Vagina (tissue), 2 donors: ENCODE data around the gene AZU1.

ENCODE experiments used
- CTCF ChIP-seq, 3 experiments: fragments of 450-650 bp in 2 of 3; fragments of 200-600 bp in 1 of 3; sonication (generic) in 1 of 3; IDR thresholded peaks; one replicate each; pipeline ENCODE4 v1.5.1; 2017 to 2019; ENCODE audit warnings: antibody characterized with exemption in 3 of 3, mild to moderate bottlenecking in 2 of 3, moderate library complexity in 2 of 3
- POLR2A ChIP-seq, 2 donors: fragments of 450-650 bp; IDR thresholded peaks; one replicate each; pipeline ENCODE4 v1.6.1; 2017; ENCODE audit warnings: antibody characterized with exemption in 2 of 2, mild to moderate bottlenecking in 2 of 2, moderate library complexity in 2 of 2
- POLR2AphosphoS5 ChIP-seq, 2 donors: sonication (generic); formaldehyde crosslinking; IDR thresholded peaks; one replicate each; pipeline ENCODE4 v1.9.0; 2017; ENCODE audit warnings: antibody characterized with exemption in 2 of 2, mild to moderate bottlenecking in 2 of 2, low read depth in 1 of 2; ENCODE audit not compliant: insufficient read depth in 1 of 2

DNA sequence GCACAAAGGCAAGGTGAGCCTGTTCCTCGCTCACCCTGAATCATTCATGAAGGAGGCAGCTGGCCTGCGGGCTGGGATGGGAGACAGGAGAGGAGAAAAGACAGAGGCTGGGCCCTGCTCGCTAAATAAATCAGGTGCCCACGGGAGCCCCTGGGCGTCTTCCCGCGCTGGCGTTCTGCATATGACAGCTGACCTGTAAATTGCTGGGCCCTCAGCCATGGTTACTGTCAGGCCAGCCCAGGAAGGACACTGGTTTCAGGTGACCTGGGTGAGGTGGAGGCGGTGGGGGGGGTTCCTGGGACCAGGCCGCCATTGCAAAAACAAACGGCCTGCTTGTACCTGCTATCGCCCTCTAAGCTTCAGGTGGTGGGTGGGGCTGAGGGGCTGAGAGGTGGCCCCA is 33.8 kb upstream of the AZU1 start:
- TF ChIP-seq POLR2AphosphoS5 (IDR thresholded peaks at IDR 0.05; ENCODE audit: insufficient read depth in 1 of 2, low read depth in 1 of 2) (no peak), CTCF (IDR thresholded peaks at IDR 0.05) (no peak), POLR2A (IDR thresholded peaks at IDR 0.05) (no peak)
